Progenitor cell of endocrine pancreas (in vitro differentiated cells): ENCODE data around the gene URB2. TPM values are rescaled to one million over a fixed set of nuclear protein-coding genes. Genes with fewer than 3 reads are reported as not detected.

Experiments
- DNase-seq: peaks from one replicate; pipeline ENCODE4 v3.0.0; 2021; ENCODE audit warnings: low spot score; ENCODE audit not compliant: unreplicated experiment
- H3K27ac Mint-ChIP-seq: 2 replicates; pipeline ENCODE4 v1.8.0; 2021; ENCODE audit warnings: mild to moderate bottlenecking, moderate library complexity, mixed read lengths
- H3K27me3 Mint-ChIP-seq: 2 replicates; pipeline ENCODE4 v1.8.0; 2021; ENCODE audit warnings: mixed read lengths
- H3K36me3 Mint-ChIP-seq: 2 replicates; pipeline ENCODE4 v1.8.0; 2022; ENCODE audit warnings: mixed read lengths; ENCODE audit not compliant: insufficient read depth
- H3K4me1 Mint-ChIP-seq: 2 replicates; pipeline ENCODE4 v1.8.0; 2021; ENCODE audit warnings: low read depth, mixed read lengths
- H3K4me3 Mint-ChIP-seq: 2 replicates; pipeline ENCODE4 v1.8.0; 2021; ENCODE audit warnings: low read depth, mild to moderate bottlenecking, moderate library complexity, mixed read lengths
- H3K9me3 Mint-ChIP-seq: 2 replicates; pipeline ENCODE4 v1.8.0; 2021; ENCODE audit warnings: low read depth, mixed read lengths
- CTCF ChIP-seq: fragments of 200-600 bp; sonication (generic); IDR thresholded peaks from one replicate; pipeline ENCODE4 v1.5.0; 2021; ENCODE audit warnings: antibody characterized with exemption, mild to moderate bottlenecking; ENCODE audit not compliant: unreplicated experiment
- total RNA-seq: library from RNA; stranded (reverse); gene quantifications from 2 replicates; pipeline ENCODE4 v1.2.1, GENCODE V29; 2021

Gene URB2
- total RNA-seq, 1 donor from 2014 or later = 16.2 TPM

- Mint-ChIP-seq H3K4me1 (no peaks in the 10 kb centered on the region), H3K4me3 (no peak overlapping the region), H3K27ac (no peak overlapping the region), H3K36me3 (no peaks in the 10 kb centered on the region), H3K27me3 (no peaks in the 10 kb centered on the region), H3K9me3 (no peaks in the 10 kb centered on the region)
- DNase-seq = no peak
- no peak for TF ChIP-seq CTCF
Measured at GRCh38 chr1:229671310-229671709, 45.3 kb downstream of the URB2 start.

- no peak overlapping the region for H3K4me3 Mint-ChIP-seq
Measured at GRCh38 chr1:229672246-229672645, 46.2 kb downstream of the URB2 start.

GRCh38 chr1:229674042-229674441 is 48.0 kb downstream of the URB2 start:
- no peaks in the 10 kb centered on the region for H3K27me3 Mint-ChIP-seq
- no peak overlapping the region for H3K4me3 Mint-ChIP-seq
- no peak for DNase-seq
- H3K27ac Mint-ChIP-seq = no peak overlapping the region
- no peak for TF ChIP-seq CTCF
- H3K36me3 Mint-ChIP-seq = no peaks in the 10 kb centered on the region
- H3K4me1 Mint-ChIP-seq = no peaks in the 10 kb centered on the region
- no peaks in the 10 kb centered on the region for H3K9me3 Mint-ChIP-seq

More at GRCh38 chr1:229672246-229672645, 46.2 kb downstream of the URB2 start:
- Mint-ChIP-seq H3K27ac (no peak overlapping the region), H3K27me3 (no peaks in the 10 kb centered on the region), H3K36me3 (no peaks in the 10 kb centered on the region), H3K4me1 (no peaks in the 10 kb centered on the region), H3K9me3 (no peaks in the 10 kb centered on the region)
- TF ChIP-seq CTCF = no peak
- no peak for DNase-seq

GRCh38 chr1:229675396-229675795 is 49.3 kb downstream of the URB2 start:
- no peak for TF ChIP-seq CTCF
- no peaks in the 10 kb centered on the region for H3K4me1 Mint-ChIP-seq

GRCh38 chr1:229685149-229685548 is 59.1 kb downstream of the URB2 start:
- TF ChIP-seq CTCF = no peak
- no peak overlapping the region for H3K27ac Mint-ChIP-seq
- peaks cover 17% of the 10 kb centered on the region for H3K9me3 Mint-ChIP-seq
- H3K27me3 Mint-ChIP-seq = no peaks in the 10 kb centered on the region
- no peak for DNase-seq
- no peak overlapping the region for H3K4me3 Mint-ChIP-seq
- H3K36me3 Mint-ChIP-seq = peaks cover 6% of the 10 kb centered on the region
- no peaks in the 10 kb centered on the region for H3K4me1 Mint-ChIP-seq

More at GRCh38 chr1:229675396-229675795, 49.3 kb downstream of the URB2 start:
- Mint-ChIP-seq H3K9me3 (no peaks in the 10 kb centered on the region), H3K36me3 (no peaks in the 10 kb centered on the region), H3K27ac (no peak overlapping the region), H3K4me3 (no peak overlapping the region), H3K27me3 (no peaks in the 10 kb centered on the region)
- DNase-seq = no peak
